VCaP (cell line): ENCODE data around the gene NR3C2.
A peak's percentile ranks its signal among the peaks of the same experiment; 100 is the strongest.

Experiments
- H3K27ac ChIP-seq: fragments of 450-650 bp; 2 replicates; pipeline ENCODE4 v1.5.1; 2017
- TF ChIP-seq, protein P1 (sequence below): fragments of 450-650 bp; conservative IDR thresholded peaks from 2 replicates; pipeline ENCODE4 v1.5.1; 2017; ENCODE audit warnings: mild to moderate bottlenecking, moderate library complexity

NR3C2 gene

DNA sequence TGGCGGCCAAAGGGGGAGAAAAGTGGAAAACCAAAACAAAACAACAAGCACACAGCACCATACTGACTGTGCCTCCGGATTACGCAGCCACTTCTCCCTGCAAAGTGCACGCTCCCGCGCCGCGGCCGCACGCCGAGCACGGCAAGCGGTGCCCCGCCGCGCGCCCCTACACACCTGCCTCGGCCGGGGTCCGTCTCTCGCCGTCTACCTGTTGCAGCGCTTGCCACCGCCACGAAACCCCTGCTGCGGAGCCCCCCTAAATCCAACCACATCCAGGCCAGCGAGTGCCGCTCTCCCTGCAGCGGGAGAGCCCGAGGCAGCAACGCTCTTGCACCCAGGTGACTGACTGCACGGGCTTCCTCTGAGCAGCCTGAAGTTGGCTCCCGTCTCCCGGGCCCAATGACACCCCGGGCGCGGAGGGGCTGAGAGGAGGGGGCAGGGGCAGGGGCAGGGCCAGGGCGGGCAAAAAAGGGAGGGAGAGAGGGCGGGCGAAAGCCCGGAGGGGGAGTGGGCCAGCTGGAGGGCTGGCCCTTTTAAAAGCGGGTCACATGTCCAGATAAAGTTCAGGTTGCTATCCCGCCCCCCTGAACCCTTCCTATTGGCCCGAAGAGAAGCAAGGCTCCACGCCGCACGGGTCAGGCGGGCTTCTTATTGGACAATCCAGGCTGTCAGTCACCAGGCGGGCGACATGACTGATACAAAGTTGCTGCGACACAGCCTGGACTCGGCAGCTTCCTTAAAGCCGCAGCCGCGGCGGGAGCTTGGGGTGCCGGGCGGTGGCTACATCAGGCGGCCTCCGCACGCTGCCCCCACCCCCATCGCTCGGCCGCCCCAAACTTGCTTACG is at the start of gene NR3C2:
TSS of gene NR3C2 (minus strand) at position 429 of the 846 bp plus-strand sequence.
- peak within 1 kb of the TSS; percentile 70 for H3K27ac ChIP-seq
- TF ChIP-seq, protein P1, sequence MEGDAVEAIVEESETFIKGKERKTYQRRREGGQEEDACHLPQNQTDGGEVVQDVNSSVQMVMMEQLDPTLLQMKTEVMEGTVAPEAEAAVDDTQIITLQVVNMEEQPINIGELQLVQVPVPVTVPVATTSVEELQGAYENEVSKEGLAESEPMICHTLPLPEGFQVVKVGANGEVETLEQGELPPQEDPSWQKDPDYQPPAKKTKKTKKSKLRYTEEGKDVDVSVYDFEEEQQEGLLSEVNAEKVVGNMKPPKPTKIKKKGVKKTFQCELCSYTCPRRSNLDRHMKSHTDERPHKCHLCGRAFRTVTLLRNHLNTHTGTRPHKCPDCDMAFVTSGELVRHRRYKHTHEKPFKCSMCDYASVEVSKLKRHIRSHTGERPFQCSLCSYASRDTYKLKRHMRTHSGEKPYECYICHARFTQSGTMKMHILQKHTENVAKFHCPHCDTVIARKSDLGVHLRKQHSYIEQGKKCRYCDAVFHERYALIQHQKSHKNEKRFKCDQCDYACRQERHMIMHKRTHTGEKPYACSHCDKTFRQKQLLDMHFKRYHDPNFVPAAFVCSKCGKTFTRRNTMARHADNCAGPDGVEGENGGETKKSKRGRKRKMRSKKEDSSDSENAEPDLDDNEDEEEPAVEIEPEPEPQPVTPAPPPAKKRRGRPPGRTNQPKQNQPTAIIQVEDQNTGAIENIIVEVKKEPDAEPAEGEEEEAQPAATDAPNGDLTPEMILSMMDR: no peak

DNA sequence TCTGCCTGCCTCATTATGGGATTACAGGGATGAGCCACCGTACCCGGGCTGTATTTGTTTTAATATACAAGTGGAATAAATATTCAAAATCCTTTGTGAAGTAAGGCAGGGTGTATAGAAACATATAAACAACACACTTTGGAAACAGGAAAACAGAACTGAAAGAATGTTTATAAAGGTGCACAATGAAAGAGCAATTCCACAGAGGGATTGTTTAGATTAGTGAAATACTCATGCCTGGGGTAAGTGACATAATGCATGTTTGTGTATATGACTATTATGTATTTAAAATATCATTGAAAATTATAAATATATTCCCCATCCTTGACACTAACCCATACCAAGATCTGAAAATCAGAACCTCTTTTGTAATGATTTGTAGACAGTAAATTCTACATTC is 45.0 kb upstream of the NR3C2 start:
- no peak overlapping the region for H3K27ac ChIP-seq
- TF ChIP-seq, protein P1: no peak

DNA sequence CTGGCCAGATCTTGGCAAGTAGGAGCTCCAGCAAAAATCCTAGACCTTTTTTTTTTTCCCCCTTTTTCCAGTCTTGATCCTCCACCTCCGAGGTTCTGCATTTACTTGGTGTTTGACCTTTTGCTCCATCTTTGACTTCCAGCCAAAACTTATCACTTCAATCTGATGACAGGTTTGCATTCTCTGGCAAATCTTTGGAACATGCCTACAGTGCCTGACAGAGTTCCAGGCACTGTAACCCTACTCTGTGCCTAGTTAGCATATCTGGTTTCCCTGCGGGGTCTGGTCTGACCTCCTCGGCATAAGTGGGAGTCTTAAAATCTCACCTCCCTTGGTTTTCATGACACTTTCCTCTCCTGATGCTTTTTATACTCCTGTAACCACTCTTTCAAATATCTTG is 39.4 kb upstream of the NR3C2 start:
- no peak overlapping the region for H3K27ac ChIP-seq
- TF ChIP-seq, protein P1: no peak

DNA sequence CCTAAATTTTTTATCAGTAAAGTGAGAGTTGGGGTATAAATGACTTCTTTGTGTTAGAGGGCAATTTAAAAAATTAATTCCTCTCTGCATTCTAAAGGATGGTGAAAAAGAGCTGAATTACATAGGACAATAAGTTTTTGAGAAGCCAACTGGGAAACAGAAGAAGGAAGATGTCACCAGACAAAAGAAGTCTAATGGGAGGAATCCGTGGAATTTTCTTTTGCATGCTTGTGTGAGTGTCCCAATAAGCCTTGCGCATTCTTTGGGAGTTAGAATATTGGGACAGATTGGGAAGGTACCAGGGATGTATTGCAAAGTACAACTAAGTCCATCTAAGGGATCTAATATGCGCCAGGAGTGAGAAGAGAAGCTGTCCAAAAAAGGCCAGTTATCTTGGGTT is 35.1 kb upstream of the NR3C2 start:
- TF ChIP-seq, protein P1: no peak
- no peak overlapping the region for H3K27ac ChIP-seq

DNA sequence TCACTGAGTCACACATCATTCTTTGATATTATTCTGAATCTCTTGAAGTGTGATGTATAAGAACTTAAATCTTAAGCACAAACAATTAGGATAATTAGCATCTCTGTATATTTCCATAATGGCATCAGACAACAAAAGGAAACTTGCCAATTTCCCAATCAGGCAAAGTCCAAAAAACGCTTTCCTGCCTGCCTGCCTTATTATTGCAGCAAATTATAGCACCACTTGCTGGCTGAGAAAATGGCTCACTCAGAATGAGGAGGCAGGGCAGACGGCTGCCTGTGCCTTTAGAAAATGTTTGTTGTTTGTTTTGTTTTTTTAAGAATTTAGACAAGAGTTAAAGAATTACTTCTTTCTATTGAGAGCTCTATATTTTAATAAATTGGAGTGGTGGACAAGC is 27.7 kb upstream of the NR3C2 start:
- no peak overlapping the region for H3K27ac ChIP-seq
- TF ChIP-seq, protein P1: no peak

DNA sequence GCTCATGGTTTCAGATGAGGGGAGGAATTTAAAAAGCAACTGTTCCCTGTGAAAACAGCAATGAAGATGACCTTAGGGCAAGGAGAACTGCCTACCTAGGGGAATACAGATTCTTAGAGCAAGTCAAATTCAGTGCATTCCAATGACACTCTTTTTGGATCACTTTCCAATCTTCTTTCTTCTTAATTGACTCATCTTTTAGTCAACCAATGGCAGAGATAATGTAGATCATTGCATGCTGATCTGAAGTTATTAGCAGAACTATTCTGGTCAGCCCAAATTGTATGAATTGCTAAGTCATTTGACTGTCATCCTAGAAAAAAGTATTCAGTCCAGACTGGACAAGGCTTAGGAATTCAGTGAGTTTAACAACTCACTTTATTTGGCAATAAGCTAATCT is 12.6 kb upstream of the NR3C2 start:
- H3K27ac ChIP-seq: no peak overlapping the region

DNA sequence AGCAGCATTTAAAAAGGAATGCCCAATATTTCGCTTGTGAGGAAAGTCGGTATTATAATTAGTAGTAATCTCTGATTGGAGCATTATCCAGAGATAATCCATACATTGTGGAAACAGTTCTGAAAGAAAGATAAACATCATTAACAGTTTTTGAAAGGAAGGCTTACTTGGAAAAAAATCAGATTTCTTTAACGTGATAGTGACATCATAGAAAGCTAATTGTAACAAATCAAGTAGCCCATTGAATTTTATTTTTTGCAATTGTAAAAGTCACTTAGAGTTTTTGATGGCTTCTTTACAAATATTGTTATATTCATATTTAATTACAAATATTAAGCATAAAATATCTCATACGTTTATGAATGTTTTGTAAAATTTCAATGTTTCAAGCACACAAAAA is 11.6 kb upstream of the NR3C2 start:
- TF ChIP-seq, protein P1: no peak
- H3K27ac ChIP-seq: no peak overlapping the region

More for the DNA sequence above, 12.6 kb upstream of the NR3C2 start:
- TF ChIP-seq, protein P1: no peak
